HG02763 (cell line): ENCODE measurements around the gene PCGF5.
"Not testable (repeated sequence)": the region's sequence is repeated elsewhere in the genome, so short reads cannot be mapped to it uniquely, and the experiment has no call there.

Experiments
- ATAC-seq: cut with Tn5 transposase; IDR thresholded peaks from one replicate; pipeline ENCODE4 v1.9.1; 2021; ENCODE audit warnings: mild to moderate bottlenecking, moderate library complexity; ENCODE audit not compliant: unreplicated experiment

PCGF5 gene

DNA sequence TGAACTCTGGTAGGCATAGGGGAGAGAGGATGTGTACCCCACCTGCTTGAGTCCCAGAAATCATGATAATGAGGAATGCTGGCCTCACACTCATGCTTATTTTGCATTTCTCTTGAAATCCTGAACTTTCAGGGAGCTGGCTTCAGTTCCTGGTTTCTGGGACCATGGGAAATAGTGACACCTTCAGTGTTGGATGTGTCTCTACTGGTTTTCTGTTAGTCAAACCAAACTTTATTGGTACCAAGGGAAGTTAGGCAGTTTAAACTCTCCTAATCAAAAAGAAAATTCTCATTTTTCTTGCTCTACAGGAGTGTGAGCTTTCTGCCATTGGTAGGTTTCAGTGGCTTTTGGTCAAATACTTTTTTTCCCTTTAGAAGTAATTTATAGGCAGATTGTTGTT, 11.8 kb upstream of the PCGF5 start:
- ATAC-seq = no peak

- no peak for ATAC-seq
Measured at GRCh38 chr10:91210014-91210413, 10.4 kb upstream of the PCGF5 start.

- peak; percentile 95 for ATAC-seq
Measured at GRCh38 chr10:91210435-91210834, 10.0 kb upstream of the PCGF5 start.

GRCh38 chr10:91211675-91212074, 8.8 kb upstream of the PCGF5 start:
- no peak for ATAC-seq

DNA sequence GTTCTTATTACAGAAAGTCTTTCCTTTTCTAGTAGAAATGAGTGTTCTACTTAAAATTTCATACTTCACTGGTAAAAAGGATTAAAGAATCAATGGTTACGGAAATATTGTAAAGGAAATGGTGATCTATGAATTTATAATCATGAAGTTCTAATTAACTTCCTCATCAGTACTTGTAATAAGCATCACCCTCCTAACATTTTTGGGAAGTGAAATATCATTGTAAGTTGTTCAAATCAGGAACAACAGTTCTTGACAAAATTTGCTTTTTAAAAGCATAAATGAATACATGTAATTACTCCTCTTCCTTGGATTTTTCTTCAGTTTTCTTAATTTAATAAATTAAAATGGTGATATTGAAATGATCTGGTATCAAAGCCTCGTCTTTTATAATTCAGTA, 5.6 kb upstream of the PCGF5 start:
- no peak for ATAC-seq

DNA sequence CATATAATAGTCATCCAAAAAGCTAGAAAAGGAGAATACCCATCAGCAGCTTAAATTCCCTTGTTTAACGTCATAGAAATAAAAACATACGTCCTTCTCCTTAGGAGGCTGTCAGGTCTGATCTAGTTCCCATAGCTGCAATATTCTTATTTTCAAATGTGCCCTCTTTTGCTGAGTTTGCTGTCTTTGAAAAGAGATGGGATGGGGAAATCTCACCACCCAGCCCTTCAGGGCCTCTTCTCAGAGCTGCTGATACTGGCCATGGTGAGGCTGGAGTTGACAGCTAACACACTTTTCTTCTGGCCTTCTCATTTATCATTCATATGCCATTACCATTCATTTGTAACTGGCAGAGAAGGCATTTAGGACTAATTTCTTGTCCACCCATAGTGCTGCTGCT, 5.1 kb upstream of the PCGF5 start:
- no peak for ATAC-seq

GRCh38 chr10:91219371-91220193, 881 bp upstream of the PCGF5 start:
- no peak for ATAC-seq

- ATAC-seq = peak; percentile 20
Measured at GRCh38 chr10:91220954-91221675, 652 bp downstream of the PCGF5 start.

DNA sequence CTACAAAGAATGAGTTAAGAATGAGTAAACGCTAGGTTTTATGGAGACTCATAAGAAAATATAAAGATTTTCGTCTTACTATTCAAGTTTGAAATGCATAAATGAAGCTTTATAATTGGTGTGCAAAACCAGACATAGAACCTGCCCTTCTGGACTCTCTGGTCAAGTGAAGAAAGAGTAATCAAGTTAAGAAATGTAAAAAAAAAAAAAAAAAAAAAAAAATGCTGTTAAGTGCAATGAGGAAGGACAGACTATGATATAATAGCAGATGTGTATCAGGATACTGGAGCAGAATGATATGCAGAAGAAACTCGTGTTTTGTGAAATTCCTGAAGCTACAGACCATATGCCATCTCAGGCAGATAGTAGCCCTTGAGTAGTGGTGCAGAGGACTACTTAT, 5.6 kb downstream of the PCGF5 start:
- ATAC-seq = no peak

DNA sequence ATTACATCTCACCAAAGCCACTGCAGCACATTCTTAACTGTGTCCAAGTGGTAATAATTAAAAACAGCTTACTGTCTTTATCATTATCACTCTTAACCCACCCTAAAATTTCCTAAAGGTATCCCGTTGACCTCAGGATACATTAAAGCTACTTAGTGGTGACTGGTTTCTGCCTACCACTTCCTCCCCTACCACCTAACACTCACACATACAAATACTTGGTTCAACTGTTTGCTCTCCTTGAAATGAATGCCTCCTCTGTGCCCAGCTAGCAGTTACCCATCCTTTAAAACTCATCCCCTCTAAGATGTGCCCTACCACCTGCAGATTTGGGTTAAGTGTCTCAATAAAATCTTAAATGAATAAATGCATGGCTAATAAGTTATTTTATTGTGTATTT, 7.1 kb downstream of the PCGF5 start:
- no peak for ATAC-seq

DNA sequence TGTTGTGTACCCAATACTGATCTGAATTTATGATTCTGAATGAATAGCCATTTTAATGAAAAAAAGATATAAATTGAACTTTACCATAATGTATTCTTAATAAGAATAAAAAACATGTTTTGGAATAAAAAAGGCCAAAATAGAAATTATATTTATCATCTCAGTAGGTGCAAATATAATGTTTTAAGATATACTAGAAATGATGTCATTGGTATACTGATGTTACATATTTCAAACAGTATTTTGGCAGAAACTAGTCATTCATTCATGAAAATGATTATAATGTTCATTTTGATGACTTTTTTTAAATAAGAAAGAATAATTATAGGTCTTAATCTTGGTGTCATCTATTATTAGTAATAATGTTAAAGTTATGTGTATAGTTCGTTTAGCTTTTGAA, 9.2 kb downstream of the PCGF5 start:
- ATAC-seq = no peak

GRCh38 chr10:91238191-91238590, 17.7 kb downstream of the PCGF5 start:
- no peak for ATAC-seq

DNA sequence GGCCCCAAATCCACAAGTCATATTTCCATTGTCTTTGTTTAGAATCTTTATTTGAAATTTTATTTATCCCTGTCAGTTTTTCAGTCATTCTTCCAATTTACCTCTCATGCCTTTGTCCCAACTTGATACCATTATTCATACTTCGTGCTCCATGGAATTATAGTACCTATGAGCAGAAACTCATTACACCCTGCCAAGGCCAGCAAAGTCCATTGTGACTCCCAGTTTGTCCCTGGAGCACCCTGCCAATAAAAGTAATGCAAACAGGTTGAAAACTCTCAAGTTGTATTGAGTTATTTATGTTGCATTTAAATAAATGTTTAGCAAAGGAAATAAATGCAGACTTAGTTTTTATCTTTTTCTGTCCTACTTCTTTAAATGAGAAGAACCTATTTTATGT, 19.3 kb downstream of the PCGF5 start:
- ATAC-seq = no peak

DNA sequence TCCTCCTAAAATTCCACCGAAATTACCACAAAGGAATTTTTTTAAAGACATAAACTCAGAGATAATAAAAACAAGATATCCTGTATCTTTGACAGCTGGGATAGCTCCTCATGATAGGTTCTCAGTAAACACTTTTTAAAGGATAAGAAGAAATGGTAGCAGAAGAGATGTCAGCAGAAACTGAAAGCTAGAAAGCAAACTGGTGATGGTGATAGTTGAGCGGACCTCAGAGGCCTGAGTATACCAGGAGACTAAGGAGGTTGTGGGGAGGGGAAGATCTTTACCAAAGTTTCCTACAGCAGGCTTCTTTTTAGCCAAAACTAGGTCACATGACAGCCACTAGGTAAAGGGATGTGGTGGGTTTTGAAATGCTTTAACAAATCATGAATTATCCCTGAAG, 22.5 kb downstream of the PCGF5 start:
- ATAC-seq = no peak

DNA sequence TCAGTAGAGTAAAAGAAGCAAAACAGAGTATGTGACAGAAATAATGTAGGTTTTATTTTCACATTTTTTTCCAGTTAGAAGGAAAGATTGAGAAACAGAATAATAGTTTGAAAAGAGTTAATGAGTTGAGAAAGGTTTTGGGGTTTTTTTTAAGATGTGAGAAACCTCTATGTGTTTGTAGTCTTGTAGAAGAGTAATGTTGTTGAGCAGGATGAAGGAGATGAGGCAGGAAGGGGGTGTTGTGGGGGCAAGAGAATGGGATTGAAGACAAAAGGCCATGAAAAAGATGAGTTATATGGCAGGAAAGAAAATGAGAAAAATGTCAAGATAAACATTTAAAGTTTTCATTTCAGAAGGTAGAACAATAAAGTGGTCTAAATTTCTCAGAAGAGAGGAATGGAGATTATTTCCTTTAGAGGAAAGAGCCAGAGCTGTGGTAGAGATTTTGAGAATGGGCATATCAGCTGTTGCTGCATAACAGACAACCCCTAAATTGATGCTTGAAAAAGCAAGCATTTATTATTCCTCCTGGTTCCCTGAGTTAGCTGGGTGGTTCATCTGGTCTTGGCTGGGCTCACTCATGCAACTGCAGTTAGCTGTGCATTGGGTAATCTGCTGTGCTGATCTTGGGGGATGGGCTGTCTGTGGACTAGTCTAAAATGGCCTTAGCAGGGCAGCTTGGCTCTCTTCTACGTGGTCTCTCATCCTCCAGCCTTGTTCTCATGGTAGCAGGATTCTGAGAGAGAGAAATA, 27.1 kb downstream of the PCGF5 start:
- ATAC-seq = no peak

GRCh38 chr10:91249700-91250099, 29.2 kb downstream of the PCGF5 start:
- ATAC-seq = no peak

GRCh38 chr10:91250341-91250740, 29.9 kb downstream of the PCGF5 start:
- ATAC-seq = no peak

GRCh38 chr10:91251430-91252056, 31.1 kb downstream of the PCGF5 start:
- no peak for ATAC-seq

GRCh38 chr10:91253300-91253699, 32.8 kb downstream of the PCGF5 start:
- no peak for ATAC-seq

DNA sequence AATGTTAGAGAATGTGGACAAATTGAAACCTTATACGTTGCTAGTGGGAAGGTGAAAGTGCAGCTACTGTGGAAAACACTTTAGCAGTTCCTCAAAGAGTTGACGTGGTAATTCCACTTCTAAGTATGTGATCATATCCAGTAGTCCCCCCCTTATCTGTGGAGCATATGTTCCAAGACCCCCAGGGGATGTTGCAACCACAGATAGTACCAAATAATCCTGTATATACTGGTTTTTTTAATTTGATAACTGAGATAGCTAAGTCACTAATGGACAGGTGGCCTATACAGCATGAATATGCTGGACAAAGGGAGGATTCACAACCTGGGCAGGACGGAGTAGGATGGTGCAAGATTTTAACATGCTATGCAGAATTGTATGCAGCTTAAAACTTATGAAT, 36.8 kb downstream of the PCGF5 start:
- ATAC-seq = no peak

DNA sequence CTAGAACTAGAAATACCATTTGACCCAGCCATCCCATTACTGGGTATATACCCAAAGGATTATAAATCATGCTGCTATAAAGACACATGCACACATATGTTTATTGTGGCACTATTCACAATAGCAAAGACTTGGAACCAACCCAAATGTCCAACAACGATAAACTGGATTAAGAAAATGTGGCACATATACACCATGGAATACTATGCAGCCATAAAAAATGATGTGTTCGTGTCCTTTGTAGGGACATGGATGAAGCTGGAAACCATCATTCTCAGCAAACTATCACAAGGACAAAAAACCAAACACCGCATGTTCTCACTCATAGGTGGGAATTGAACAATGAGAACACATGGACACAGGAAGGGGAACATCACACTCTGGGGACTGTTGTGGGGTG, 40.0 kb downstream of the PCGF5 start:
- ATAC-seq = not testable (repeated sequence)
